Panc1 (cell line): Measurements from ENCODE around the gene HIPK3. TPM values are rescaled to one million over a fixed set of nuclear protein-coding genes. Genes with fewer than 3 reads are reported as not detected.
A peak's percentile ranks its signal among the peaks of the same experiment; 100 is the strongest.

Experiments
- ATAC-seq: fragments of 200-7000 bp; cut with Tn5 transposase; 2 replicates; pipeline ENCODE4 v1.9.1; 2020; ENCODE audit warnings: mild to moderate bottlenecking, moderate library complexity
- BruUV-seq: library from RNA; stranded (reverse); fragments of 400-500 nt; replicated peaks from 2 replicates; lab custom pipeline; 2021; lab: Mats Ljungman, UMichigan
- CTCF ChIA-PET: fragments of 300-600 bp; sonication (Branson Sonifier 250); formaldehyde crosslinking; loops from one replicate; lab custom pipeline; 2022; ENCODE audit warnings: antibody characterized with exemption; lab: Charles Lee
- POLR2A ChIA-PET: fragments of 300-600 bp; sonication (Branson Sonifier 250); formaldehyde crosslinking; loops from one replicate; lab custom pipeline; 2022; ENCODE audit warnings: antibody characterized with exemption; lab: Charles Lee
- DNase-seq: peaks from one replicate; pipeline ENCODE4 v3.0.0-alpha.2; 2010; ENCODE audit warnings: low read depth, low spot score
- H3K27ac ChIP-seq: 2 replicates; pipeline ENCODE4 v1.5.1; 2011; ENCODE audit warnings: mild to moderate bottlenecking, low read length, inconsistent platforms
- H3K27me3 ChIP-seq: fragments of 200-500 bp; sonication (Bioruptor generic); 2 replicates; pipeline ENCODE4 v1.6.0; 2014; ENCODE audit warnings: low read length, inconsistent platforms; ENCODE audit not compliant: control insufficient read depth, insufficient read depth
- H3K36me3 ChIP-seq: fragments of 200-500 bp; sonication (Bioruptor generic); 2 replicates; pipeline ENCODE4 v1.5.1; 2014; ENCODE audit warnings: inconsistent platforms, mild to moderate bottlenecking, low read length, moderate library complexity; ENCODE audit not compliant: control insufficient read depth, insufficient read depth
- H3K4me1 ChIP-seq: 2 replicates; pipeline ENCODE4 v1.5.1; 2011; ENCODE audit warnings: inconsistent platforms, mild to moderate bottlenecking, low read length, moderate library complexity; ENCODE audit not compliant: control insufficient read depth, insufficient read depth
- H3K4me3 ChIP-seq, 2 experiments: 2 replicates each; pipeline ENCODE4 v1.5.1; 2011 to 2012; ENCODE audit warnings: low read depth in 2 of 2, low read length in 2 of 2, mild to moderate bottlenecking in 2 of 2, inconsistent platforms in 1 of 2, moderate library complexity in 1 of 2
- H3K9me3 ChIP-seq: fragments of 200-500 bp; sonication (Bioruptor generic); 2 replicates; pipeline ENCODE4 v1.5.1; 2014; ENCODE audit warnings: low read depth, mild to moderate bottlenecking, inconsistent platforms, low read length, moderate library complexity; ENCODE audit not compliant: control insufficient read depth, insufficient read depth
- POLR2AphosphoS5 ChIP-seq: IDR thresholded peaks from 2 replicates; pipeline ENCODE4 v1.6.1; 2012; ENCODE audit warnings: mild to moderate bottlenecking, low read depth, low read length, moderate library complexity
- TCF7L2 ChIP-seq: IDR thresholded peaks from 2 replicates; pipeline ENCODE4 v1.6.1; 2011; ENCODE audit warnings: mild to moderate bottlenecking, low read depth, low read length, inconsistent platforms
- in situ Hi-C: cut with HindIII; loops from 2 replicates; pipeline ENCODE4 v1.10.0; 2016; ENCODE audit warnings: low sequenced_read_pairs, low pct_unique_long_range_greater_than_20kb
- intact Hi-C: fragments of 100-400 bp; cut with micrococcal nuclease; formaldehyde crosslinking; loops from one replicate; pipeline ENCODE4 v1.10.0; 2022; ENCODE audit not compliant: unreplicated experiment
- total RNA-seq: library from RNA; stranded (reverse); gene quantifications from one replicate; pipeline ENCODE4 v1.2.1, GENCODE V29; 2021; ENCODE audit not compliant: unreplicated experiment
- TF ChIP-seq, protein P1 (sequence below), 2 experiments: IDR thresholded peaks; 2 replicates each; pipeline ENCODE4 v1.6.1; 2011 to 2012; ENCODE audit warnings: low read depth in 2 of 2, control low read depth in 1 of 2, low read length in 1 of 2, mild to moderate bottlenecking in 1 of 2, moderate library complexity in 1 of 2; ENCODE audit not compliant: insufficient read depth in 1 of 2
- TF ChIP-seq, protein P2 (sequence below): fragments of 450-650 bp; IDR thresholded peaks from 2 replicates; pipeline ENCODE4 v1.5.1; 2017; ENCODE audit warnings: mild to moderate bottlenecking

Gene HIPK3
- total RNA-seq, 1 experiment from 2014 or later, result 72.2 TPM

DNA sequence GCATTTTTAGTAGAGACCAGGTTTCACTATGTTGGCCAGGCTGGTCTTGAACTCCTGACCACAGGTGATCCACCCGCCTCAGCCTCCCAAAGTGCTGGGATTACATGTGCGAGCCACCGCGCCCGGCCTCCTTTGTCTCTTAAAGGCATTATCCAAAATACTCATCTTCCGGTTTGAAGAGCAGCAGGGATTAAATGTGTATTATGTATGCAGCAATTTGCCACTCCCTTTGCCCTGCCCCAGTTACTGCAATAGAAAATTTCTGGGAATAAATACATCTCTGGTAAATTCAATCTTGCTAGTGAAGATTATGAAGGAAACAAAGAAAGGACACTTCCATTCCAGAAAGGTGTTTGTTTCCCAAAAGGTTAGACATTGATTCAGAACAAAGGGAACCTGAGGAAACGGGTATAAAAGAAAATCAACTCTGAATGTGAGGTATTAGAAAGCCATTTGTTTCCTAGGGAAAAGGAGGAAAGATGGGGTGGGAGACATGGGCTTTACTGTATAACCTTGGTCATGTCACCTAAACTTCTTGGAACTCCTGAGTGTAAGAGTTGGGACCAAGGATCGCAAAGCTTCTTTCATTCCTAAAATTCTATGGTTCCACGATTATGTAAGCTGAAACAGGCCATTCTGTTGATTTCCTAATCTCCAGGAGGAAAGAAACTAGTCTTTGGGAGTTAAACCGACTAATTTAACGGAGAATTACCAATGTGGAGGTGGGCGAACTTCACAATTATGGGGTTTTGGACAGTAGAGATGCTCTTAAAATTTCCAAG, 959 bp upstream of the HIPK3 start:
- ATAC-seq (no peak), DNase-seq (no peak)
- intact Hi-C loops (no loop called here), in situ Hi-C loops (no loop called here)
- Histone ChIP-seq H3K27ac (peak overlapping the region; percentile 95), H3K4me3 (peak overlapping the region; percentile 80 to 91), H3K4me1 (peaks cover 10% of the 10 kb centered on the region), H3K36me3 (no peaks in the 10 kb centered on the region; the same call in 1 of the 2 replicates), H3K9me3 (no peaks in the 10 kb centered on the region), H3K27me3 (no peaks in the 10 kb centered on the region)
- POLR2A ChIA-PET, result no interaction called here
- BruUV-seq, result TSS peak; percentile 95
- TF ChIP-seq, protein P1, sequence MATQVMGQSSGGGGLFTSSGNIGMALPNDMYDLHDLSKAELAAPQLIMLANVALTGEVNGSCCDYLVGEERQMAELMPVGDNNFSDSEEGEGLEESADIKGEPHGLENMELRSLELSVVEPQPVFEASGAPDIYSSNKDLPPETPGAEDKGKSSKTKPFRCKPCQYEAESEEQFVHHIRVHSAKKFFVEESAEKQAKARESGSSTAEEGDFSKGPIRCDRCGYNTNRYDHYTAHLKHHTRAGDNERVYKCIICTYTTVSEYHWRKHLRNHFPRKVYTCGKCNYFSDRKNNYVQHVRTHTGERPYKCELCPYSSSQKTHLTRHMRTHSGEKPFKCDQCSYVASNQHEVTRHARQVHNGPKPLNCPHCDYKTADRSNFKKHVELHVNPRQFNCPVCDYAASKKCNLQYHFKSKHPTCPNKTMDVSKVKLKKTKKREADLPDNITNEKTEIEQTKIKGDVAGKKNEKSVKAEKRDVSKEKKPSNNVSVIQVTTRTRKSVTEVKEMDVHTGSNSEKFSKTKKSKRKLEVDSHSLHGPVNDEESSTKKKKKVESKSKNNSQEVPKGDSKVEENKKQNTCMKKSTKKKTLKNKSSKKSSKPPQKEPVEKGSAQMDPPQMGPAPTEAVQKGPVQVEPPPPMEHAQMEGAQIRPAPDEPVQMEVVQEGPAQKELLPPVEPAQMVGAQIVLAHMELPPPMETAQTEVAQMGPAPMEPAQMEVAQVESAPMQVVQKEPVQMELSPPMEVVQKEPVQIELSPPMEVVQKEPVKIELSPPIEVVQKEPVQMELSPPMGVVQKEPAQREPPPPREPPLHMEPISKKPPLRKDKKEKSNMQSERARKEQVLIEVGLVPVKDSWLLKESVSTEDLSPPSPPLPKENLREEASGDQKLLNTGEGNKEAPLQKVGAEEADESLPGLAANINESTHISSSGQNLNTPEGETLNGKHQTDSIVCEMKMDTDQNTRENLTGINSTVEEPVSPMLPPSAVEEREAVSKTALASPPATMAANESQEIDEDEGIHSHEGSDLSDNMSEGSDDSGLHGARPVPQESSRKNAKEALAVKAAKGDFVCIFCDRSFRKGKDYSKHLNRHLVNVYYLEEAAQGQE (IDR thresholded peaks at IDR 0.05; ENCODE audit: insufficient read depth in 1 of 2, low read depth in 2 of 2, low read length in 1 of 2), result no peak
- TF ChIP-seq, protein P2, sequence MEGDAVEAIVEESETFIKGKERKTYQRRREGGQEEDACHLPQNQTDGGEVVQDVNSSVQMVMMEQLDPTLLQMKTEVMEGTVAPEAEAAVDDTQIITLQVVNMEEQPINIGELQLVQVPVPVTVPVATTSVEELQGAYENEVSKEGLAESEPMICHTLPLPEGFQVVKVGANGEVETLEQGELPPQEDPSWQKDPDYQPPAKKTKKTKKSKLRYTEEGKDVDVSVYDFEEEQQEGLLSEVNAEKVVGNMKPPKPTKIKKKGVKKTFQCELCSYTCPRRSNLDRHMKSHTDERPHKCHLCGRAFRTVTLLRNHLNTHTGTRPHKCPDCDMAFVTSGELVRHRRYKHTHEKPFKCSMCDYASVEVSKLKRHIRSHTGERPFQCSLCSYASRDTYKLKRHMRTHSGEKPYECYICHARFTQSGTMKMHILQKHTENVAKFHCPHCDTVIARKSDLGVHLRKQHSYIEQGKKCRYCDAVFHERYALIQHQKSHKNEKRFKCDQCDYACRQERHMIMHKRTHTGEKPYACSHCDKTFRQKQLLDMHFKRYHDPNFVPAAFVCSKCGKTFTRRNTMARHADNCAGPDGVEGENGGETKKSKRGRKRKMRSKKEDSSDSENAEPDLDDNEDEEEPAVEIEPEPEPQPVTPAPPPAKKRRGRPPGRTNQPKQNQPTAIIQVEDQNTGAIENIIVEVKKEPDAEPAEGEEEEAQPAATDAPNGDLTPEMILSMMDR, result no peak
- no peak for TF ChIP-seq TCF7L2
- CTCF ChIA-PET, result no interaction called here

DNA sequence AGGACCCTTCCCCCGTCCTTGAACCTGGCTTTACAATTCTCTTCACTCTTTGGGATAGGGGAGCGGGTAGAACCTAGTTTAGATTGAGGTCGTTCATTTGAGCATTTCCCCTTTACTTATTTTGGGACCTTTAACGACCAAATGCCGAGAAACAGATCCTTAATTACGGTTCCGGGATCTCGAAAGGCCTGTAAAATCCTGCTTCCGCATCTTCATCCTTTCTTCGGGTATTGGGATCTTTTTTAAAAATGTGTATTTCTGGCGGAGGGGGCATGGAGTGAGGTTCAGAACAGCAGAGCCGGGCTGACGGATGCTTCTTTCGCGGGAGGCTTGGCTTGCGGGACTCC, 395 bp upstream of the HIPK3 start:
- Histone ChIP-seq H3K4me3 (peak overlapping the region; percentile 80 to 91), H3K4me1 (peaks cover 10% of the 10 kb centered on the region), H3K9me3 (no peaks in the 10 kb centered on the region), H3K27ac (peak overlapping the region; percentile 95), H3K36me3 (no peaks in the 10 kb centered on the region; the same call in 1 of the 2 replicates), H3K27me3 (no peaks in the 10 kb centered on the region)
- DNase-seq (no peak), ATAC-seq (no peak)
- TF ChIP-seq, protein P2, result no peak
- TF ChIP-seq POLR2AphosphoS5, result 0 out of 2 replicates have a peak, but pooled peaks have one; percentile 58
- ChIA-PET CTCF (no interaction called here), POLR2A (no interaction called here)
- no TSS peak for BruUV-seq
- intact Hi-C loops, result no loop called here
- in situ Hi-C loops, result no loop called here
